A673 (cell line): ENCODE results near the gene UTP14C.

Source experiments
- EZH2 ChIP-seq: fragments of 200-600 bp; sonication (generic); IDR thresholded peaks from 2 replicates; pipeline ENCODE4 v1.6.1; 2017; ENCODE audit warnings: borderline replicate concordance, low read depth, mild to moderate bottlenecking, mixed read lengths, antibody characterized with exemption, low read length; ENCODE audit not compliant: poor library complexity, severe bottlenecking
- TF ChIP-seq, protein P1 (sequence below): fragments of 300-800, 200-600 bp; sonication (generic); conservative IDR thresholded peaks from 2 replicates; pipeline ENCODE4 v1.5.1; 2017; ENCODE audit warnings: low read depth, mild to moderate bottlenecking, antibody characterized with exemption, low read length, moderate library complexity, mixed read lengths

DNA sequence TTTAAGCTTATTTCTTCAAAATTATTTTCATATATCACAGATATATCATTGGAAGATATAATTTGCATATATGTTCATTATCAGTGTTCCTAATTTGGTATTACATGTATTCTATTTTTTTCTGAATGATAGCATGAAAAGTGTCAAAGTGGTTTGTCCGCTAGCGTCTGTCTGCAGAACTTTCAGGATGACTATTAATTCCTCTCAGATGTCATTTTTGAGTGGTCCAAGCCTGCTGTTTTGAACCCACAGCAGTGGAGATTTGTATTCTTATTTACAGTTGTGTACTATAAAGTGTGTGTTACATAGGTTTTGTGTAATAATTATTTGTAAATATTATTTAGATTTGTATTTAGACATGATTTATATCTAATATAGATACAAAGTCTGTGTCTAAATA lies 8.5 kb downstream of the UTP14C start:
- no peak for TF ChIP-seq EZH2
- TF ChIP-seq, protein P1, sequence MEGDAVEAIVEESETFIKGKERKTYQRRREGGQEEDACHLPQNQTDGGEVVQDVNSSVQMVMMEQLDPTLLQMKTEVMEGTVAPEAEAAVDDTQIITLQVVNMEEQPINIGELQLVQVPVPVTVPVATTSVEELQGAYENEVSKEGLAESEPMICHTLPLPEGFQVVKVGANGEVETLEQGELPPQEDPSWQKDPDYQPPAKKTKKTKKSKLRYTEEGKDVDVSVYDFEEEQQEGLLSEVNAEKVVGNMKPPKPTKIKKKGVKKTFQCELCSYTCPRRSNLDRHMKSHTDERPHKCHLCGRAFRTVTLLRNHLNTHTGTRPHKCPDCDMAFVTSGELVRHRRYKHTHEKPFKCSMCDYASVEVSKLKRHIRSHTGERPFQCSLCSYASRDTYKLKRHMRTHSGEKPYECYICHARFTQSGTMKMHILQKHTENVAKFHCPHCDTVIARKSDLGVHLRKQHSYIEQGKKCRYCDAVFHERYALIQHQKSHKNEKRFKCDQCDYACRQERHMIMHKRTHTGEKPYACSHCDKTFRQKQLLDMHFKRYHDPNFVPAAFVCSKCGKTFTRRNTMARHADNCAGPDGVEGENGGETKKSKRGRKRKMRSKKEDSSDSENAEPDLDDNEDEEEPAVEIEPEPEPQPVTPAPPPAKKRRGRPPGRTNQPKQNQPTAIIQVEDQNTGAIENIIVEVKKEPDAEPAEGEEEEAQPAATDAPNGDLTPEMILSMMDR = no peak
